ENCODE data around the gene CELF3. TPM values are rescaled to one million over a fixed set of nuclear protein-coding genes. Genes with fewer than 3 reads are reported as not detected.

CELF3 gene
- total RNA-seq, 1 donor from 2014 or later = 0.17 TPM

- Histone ChIP-seq H3K4me2 (peak overlapping the region; percentile 89), H3K36me3 (no peaks in the 10 kb centered on the region), H3K27me3 (peaks cover 77% of the 10 kb centered on the region), H3K9ac (no peak overlapping the region), H3K4me3 (peak overlapping the region; percentile 63), H4K20me1 (ENCODE audit: low read depth) (peaks cover 21% of the 10 kb centered on the region), H3F3A (ENCODE audit: low read depth) (peaks cover 18% of the 10 kb centered on the region), H3K9me3 (ENCODE audit: low read depth) (no peaks in the 10 kb centered on the region), H2AFZ (replicated peaks) (peak overlapping the region; percentile 64), H3K4me1 (peaks cover 23% of the 10 kb centered on the region), H3K79me2 (ENCODE audit: low read depth) (no peaks in the 10 kb centered on the region), H3K27ac (no peak overlapping the region)
- Mint-ChIP-seq H3K9me3 (no peaks in the 10 kb centered on the region), H3K36me3 (no peaks in the 10 kb centered on the region), H3K27ac (no peak overlapping the region), H3K27me3 (ENCODE audit: insufficient read depth, low read depth) (peaks cover 59% of the 10 kb centered on the region), H3K4me1 (peaks cover 33% of the 10 kb centered on the region), H3K4me3 (peak overlapping the region; percentile 82)
- no peak for TF ChIP-seq EZH2phosphoT487 (IDR thresholded peaks at IDR 0.05)
- TF ChIP-seq EZH2 (IDR thresholded peaks at IDR 0.05) = peak; percentile 67
- TF ChIP-seq CTCF (IDR thresholded peaks at IDR 0.05) = no peak
- DNase-seq (ENCODE audit: low spot score) = no peak
Measured at GRCh38 chr1:151721788-151722510, 5.3 kb upstream of the CELF3 start.

- peaks cover 38% of the 10 kb centered on the region for H3K4me1 Mint-ChIP-seq
- H3K36me3 Mint-ChIP-seq = no peaks in the 10 kb centered on the region
Measured at GRCh38 chr1:151720974-151721787, 4.6 kb upstream of the CELF3 start, which contains the start of gene RIIAD1. Gene RIIAD1, plus strand, starts transcription at chr1:151721522. Its CDS starts 15 bp downstream, at chr1:151721537.

GRCh38 chr1:151720554-151720953, 4.0 kb upstream of the CELF3 start:
- Histone ChIP-seq H3K4me1 (peaks cover 32% of the 10 kb centered on the region), H3K36me3 (no peaks in the 10 kb centered on the region), H3F3A (ENCODE audit: low read depth) (peaks cover 30% of the 10 kb centered on the region), H3K9me3 (ENCODE audit: low read depth) (no peaks in the 10 kb centered on the region), H3K4me2 (peak overlapping the region; percentile 89), H3K79me2 (ENCODE audit: low read depth) (no peaks in the 10 kb centered on the region), H3K9ac (no peak overlapping the region), H3K27ac (no peak overlapping the region), H4K20me1 (ENCODE audit: low read depth) (peaks cover 21% of the 10 kb centered on the region), H3K27me3 (peaks cover 75% of the 10 kb centered on the region), H2AFZ (replicated peaks) (no peak overlapping the region), H3K4me3 (no peak overlapping the region)
- no peaks in the 10 kb centered on the region for H3K36me3 Mint-ChIP-seq
- H3K27me3 Mint-ChIP-seq (ENCODE audit: insufficient read depth, low read depth) = peaks cover 55% of the 10 kb centered on the region
- H3K27ac Mint-ChIP-seq = no peak overlapping the region
- H3K4me3 Mint-ChIP-seq = peak overlapping the region; percentile 71
- DNase-seq (ENCODE audit: low spot score) = no peak
- TF ChIP-seq CTCF (IDR thresholded peaks at IDR 0.05) = no peak
- no peak for TF ChIP-seq EZH2 (IDR thresholded peaks at IDR 0.05)
- TF ChIP-seq EZH2phosphoT487 (IDR thresholded peaks at IDR 0.05) = no peak
- no peaks in the 10 kb centered on the region for H3K9me3 Mint-ChIP-seq
- peaks cover 44% of the 10 kb centered on the region for H3K4me1 Mint-ChIP-seq

More at GRCh38 chr1:151720974-151721787, 4.6 kb upstream of the CELF3 start, which contains the start of gene RIIAD1:
- Histone ChIP-seq H3K9me3 (ENCODE audit: low read depth) (no peaks in the 10 kb centered on the region), H4K20me1 (ENCODE audit: low read depth) (peaks cover 21% of the 10 kb centered on the region), H3K4me3 (peak within 1 kb of the TSS; percentile 63), H3K4me2 (peak within 1 kb of the TSS; percentile 89), H3K79me2 (ENCODE audit: low read depth) (no peaks in the 10 kb centered on the region), H3K4me1 (peaks cover 26% of the 10 kb centered on the region), H3K27me3 (peaks cover 75% of the 10 kb centered on the region), H3K9ac (no peak within 1 kb of the TSS), H3F3A (ENCODE audit: low read depth) (peaks cover 23% of the 10 kb centered on the region), H3K27ac (no peak within 1 kb of the TSS), H3K36me3 (no peaks in the 10 kb centered on the region), H2AFZ (replicated peaks) (peak within 1 kb of the TSS; percentile 64)
- peak within 1 kb of the TSS; percentile 82 for H3K4me3 Mint-ChIP-seq
- DNase-seq (ENCODE audit: low spot score) = peak; percentile 89
- H3K27me3 Mint-ChIP-seq (ENCODE audit: insufficient read depth, low read depth) = peaks cover 55% of the 10 kb centered on the region
- H3K9me3 Mint-ChIP-seq = no peaks in the 10 kb centered on the region
- no peak within 1 kb of the TSS for H3K27ac Mint-ChIP-seq
- TF ChIP-seq EZH2 (IDR thresholded peaks at IDR 0.05) = peak; percentile 79
- no peak for TF ChIP-seq EZH2phosphoT487 (IDR thresholded peaks at IDR 0.05)
